Natural killer cell (primary cell): ENCODE measurements around the gene CPLX3. TPM values are rescaled to one million over a fixed set of nuclear protein-coding genes. Genes with fewer than 3 reads are reported as not detected.

Experiments
- ATAC-seq, 3 donors: fragments of 150-1000 bp in 2 of 3; fragments of 200-7000 bp in 1 of 3; cut with Tn5 transposase; 1 replicate in 1 of 3; 2 replicates in 2 of 3; pipeline ENCODE4 v1.10.0; 2021; ENCODE audit warnings: mild to moderate bottlenecking in 2 of 3, moderate library complexity in 2 of 3
- DNase-seq, 2 donors: peaks; one replicate each; pipeline versions ENCODE4 v3.0.0 to v3.0.0-alpha.2; 2013 to 2021; ENCODE audit warnings: mixed read lengths in 1 of 2
- H3K27ac ChIP-seq: one replicate; pipeline ENCODE4 v1.5.1; 2013; ENCODE audit warnings: mild to moderate bottlenecking, low read length
- H3K27me3 ChIP-seq: one replicate; pipeline ENCODE4 v1.6.1; 2013; ENCODE audit warnings: low read length; ENCODE audit not compliant: control insufficient read depth, insufficient read depth
- H3K36me3 ChIP-seq: one replicate; pipeline ENCODE4 v1.6.1; 2013; ENCODE audit warnings: low read length; ENCODE audit not compliant: control insufficient read depth, insufficient read depth
- H3K4me1 ChIP-seq: one replicate; pipeline ENCODE4 v1.6.1; 2013; ENCODE audit warnings: low read length; ENCODE audit not compliant: control insufficient read depth, insufficient read depth
- H3K4me3 ChIP-seq: one replicate; pipeline ENCODE4 v1.5.1; 2013; ENCODE audit warnings: low read length
- H3K9me3 ChIP-seq: one replicate; pipeline ENCODE4 v1.6.1; 2013; ENCODE audit warnings: low read length; ENCODE audit not compliant: control insufficient read depth, insufficient read depth
- H3K27ac Mint-ChIP-seq, 2 donors: one replicate each; pipeline ENCODE4 v1.8.0; 2022; ENCODE audit warnings: mild to moderate bottlenecking in 2 of 2, mixed read lengths in 2 of 2, moderate library complexity in 1 of 2
- H3K27me3 Mint-ChIP-seq, 2 donors: one replicate each; pipeline ENCODE4 v1.8.0; 2022; ENCODE audit warnings: low read depth in 2 of 2, mixed read lengths in 2 of 2
- H3K36me3 Mint-ChIP-seq: one replicate; pipeline ENCODE4 v1.8.0; 2022; ENCODE audit warnings: mixed read lengths
- H3K4me1 Mint-ChIP-seq, 2 donors: one replicate each; pipeline ENCODE4 v1.8.0; 2022; ENCODE audit warnings: mixed read lengths in 2 of 2
- H3K4me3 Mint-ChIP-seq: one replicate; pipeline ENCODE4 v1.8.0; 2022; ENCODE audit warnings: mild to moderate bottlenecking, moderate library complexity, mixed read lengths
- H3K9me3 Mint-ChIP-seq, 2 donors: one replicate each; pipeline ENCODE4 v1.8.0; 2022; ENCODE audit warnings: mixed read lengths in 2 of 2
- CTCF ChIP-seq: fragments of 200-600 bp; IDR thresholded peaks from one replicate; pipeline ENCODE4 v1.8.0; 2022; ENCODE audit warnings: antibody characterized with exemption
- WGBS: methylation state at CpG from one replicate; pipeline ENCODE4 v1.1.7; 2013; ENCODE audit warnings: missing lambda C conversion rate; ENCODE audit not compliant: insufficient coverage; 5-methylcytosine and 5-hydroxymethylcytosine counted together
- intact Hi-C: fragments of 100-400 bp; cut with micrococcal nuclease; formaldehyde crosslinking; loops from one replicate; pipeline ENCODE4 v1.14.2; 2022
- total RNA-seq, 4 donors: library from RNA; stranded (reverse); fragments of 120-200 nt in 1 of 4; gene quantifications; one replicate each; pipeline versions ENCODE4 v1.2.3 to v1.2.4, GENCODE V29; 2013 to 2022

CPLX3 gene
- total RNA-seq, 3 donors from 2014 or later (not counting 1 experiment from before 2014, with no cell fraction given), result 0.16 to 0.93 TPM; not detected in 1

- Mint-ChIP-seq H3K4me1 (peaks cover 18 to 49% of the 10 kb centered on the region in 2 donors), H3K27me3 (no peaks in the 10 kb centered on the region), H3K4me3 (peak within 1 kb of the TSS; percentile 91), H3K9me3 (no peaks in the 10 kb centered on the region), H3K27ac (peak within 1 kb of the TSS; percentile 91), H3K36me3 (peaks cover 5% of the 10 kb centered on the region)
- H3K4me3 ChIP-seq, result peak within 1 kb of the TSS; percentile 90
- ATAC-seq (peak; percentile 92 to 98 (median 93)), DNase-seq (peak; percentile 93 to 95)
- H3K27me3 ChIP-seq, result no peaks in the 10 kb centered on the region
- peaks cover 48% of the 10 kb centered on the region for H3K4me1 ChIP-seq
- peaks cover 14% of the 10 kb centered on the region for H3K36me3 ChIP-seq
- TF ChIP-seq CTCF, result peak; percentile 70
- WGBS, result under 1% methylated on average over 84 of the region's 84 CpGs
- H3K27ac ChIP-seq, result peak within 1 kb of the TSS; percentile 80
- no peaks in the 10 kb centered on the region for H3K9me3 ChIP-seq
- intact Hi-C loops, result loop anchor here (5.0 to 10.0 kb wide), 3 partner anchors 56 to 362 kb away; partner anchors contain the start of genes C15orf39 and FAM219B
Observed at GRCh38 chr15:74842581-74843444, 16.4 kb downstream of the CPLX3 start, which contains the start of gene ULK3. Gene ULK3, minus strand, starts transcription at chr15:74843156. Its CDS starts 51 bp downstream, at chr15:74843105.

- Histone ChIP-seq H3K4me3 (peak overlapping the region; percentile 40), H3K9me3 (no peaks in the 10 kb centered on the region), H3K27me3 (no peaks in the 10 kb centered on the region), H3K36me3 (peaks cover 20% of the 10 kb centered on the region), H3K27ac (peak overlapping the region; percentile 80), H3K4me1 (peaks cover 48% of the 10 kb centered on the region)
- Mint-ChIP-seq H3K4me3 (peak overlapping the region; percentile 91), H3K9me3 (no peaks in the 10 kb centered on the region), H3K36me3 (peaks cover 11% of the 10 kb centered on the region), H3K4me1 (peaks cover 18 to 49% of the 10 kb centered on the region in 2 donors), H3K27me3 (no peaks in the 10 kb centered on the region), H3K27ac (peak overlapping the region; percentile 91)
- no peak for ATAC-seq
- DNase-seq, result no peak
- WGBS, result 23% methylated on average over 17 of the region's 18 CpGs
- intact Hi-C loops, result loop anchor here (5.0 to 10.0 kb wide), 3 partner anchors 56 to 361 kb away; partner anchors contain the start of genes C15orf39 and FAM219B
- no peak for TF ChIP-seq CTCF
Observed at GRCh38 chr15:74843445-74843828, 17.0 kb downstream of the CPLX3 start.

GRCh38 chr15:74843891-74844299 lies 17.5 kb downstream of the CPLX3 start:
- no peak for TF ChIP-seq CTCF
- 51% methylated on average over 7 of the region's 12 CpGs for WGBS
- peak in 1 of 2 donors; percentile 26 for DNase-seq

More at GRCh38 chr15:74843891-74844299, 17.5 kb downstream of the CPLX3 start:
- no peak for ATAC-seq
- no peaks in the 10 kb centered on the region for H3K27me3 Mint-ChIP-seq
- no peaks in the 10 kb centered on the region for H3K9me3 Mint-ChIP-seq
- peak overlapping the region; percentile 40 for H3K4me3 ChIP-seq
- H3K36me3 ChIP-seq, result peaks cover 25% of the 10 kb centered on the region
- peak overlapping the region; percentile 74 for H3K4me3 Mint-ChIP-seq
- peaks cover 15% of the 10 kb centered on the region for H3K36me3 Mint-ChIP-seq
- intact Hi-C loops, result loop anchor here (2.0 to 10.0 kb wide), 5 partner anchors 15 to 361 kb away; partner anchors contain the start of genes C15orf39, FAM219B and SCAMP2
- peaks cover 48% of the 10 kb centered on the region for H3K4me1 ChIP-seq
- no peaks in the 10 kb centered on the region for H3K9me3 ChIP-seq
- H3K27ac ChIP-seq, result peak overlapping the region; percentile 80
- no peaks in the 10 kb centered on the region for H3K27me3 ChIP-seq
- H3K27ac Mint-ChIP-seq, result peak overlapping the region; percentile 91
- H3K4me1 Mint-ChIP-seq, result peaks cover 18 to 49% of the 10 kb centered on the region in 2 donors
